ENCODE data around the gene DDR1.
"Not testable (repeated sequence)": the region's sequence is repeated elsewhere in the genome, so short reads cannot be mapped to it uniquely, and the experiment has no call there.

DDR1 gene

DNA sequence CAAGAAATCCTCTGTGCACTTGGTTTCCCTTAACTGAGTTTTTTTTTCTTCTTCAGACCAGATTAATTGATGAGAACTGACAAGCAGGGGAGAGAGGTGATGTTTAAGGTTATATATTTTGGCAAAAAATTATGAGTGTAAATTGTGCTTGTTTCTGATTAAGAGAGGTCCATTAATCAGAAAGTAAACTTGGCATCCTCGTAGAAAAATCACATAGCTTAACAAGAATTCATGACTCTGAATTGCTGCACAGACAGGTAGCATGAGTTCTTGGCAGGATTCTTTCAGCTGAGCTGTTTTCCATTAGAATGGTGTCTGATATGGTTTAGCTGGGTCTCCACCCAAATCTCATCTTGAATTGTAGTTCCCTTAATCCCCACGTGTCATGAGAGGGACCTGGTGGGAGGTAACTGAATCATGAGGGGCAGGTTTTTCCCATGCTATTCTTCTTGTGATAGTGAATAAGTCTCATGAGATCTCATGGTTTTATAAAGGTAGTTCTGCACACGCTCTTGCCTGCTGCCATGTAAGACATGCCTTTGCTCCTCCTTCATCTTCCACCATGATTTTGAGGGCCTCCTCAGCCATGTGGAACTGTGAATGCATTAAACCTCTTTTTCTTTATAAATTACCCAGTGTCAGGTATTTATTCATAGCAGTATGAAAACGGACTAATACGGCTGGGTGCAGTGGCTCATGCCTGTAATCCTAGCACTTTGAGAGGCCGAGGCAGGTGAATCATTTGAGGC, 34.2 kb upstream of the DDR1 start:
- FAIRE-seq, result no peak
- TF ChIP-seq POLR2A (IDR thresholded peaks at IDR 0.05; ENCODE audit: low read depth, low read length) (no peak), SPI1 (IDR thresholded peaks at IDR 0.05; ENCODE audit: low read depth, low read length) (no peak), TAF1 (IDR thresholded peaks at IDR 0.05; ENCODE audit: low read depth, low read length) (no peak)

DNA sequence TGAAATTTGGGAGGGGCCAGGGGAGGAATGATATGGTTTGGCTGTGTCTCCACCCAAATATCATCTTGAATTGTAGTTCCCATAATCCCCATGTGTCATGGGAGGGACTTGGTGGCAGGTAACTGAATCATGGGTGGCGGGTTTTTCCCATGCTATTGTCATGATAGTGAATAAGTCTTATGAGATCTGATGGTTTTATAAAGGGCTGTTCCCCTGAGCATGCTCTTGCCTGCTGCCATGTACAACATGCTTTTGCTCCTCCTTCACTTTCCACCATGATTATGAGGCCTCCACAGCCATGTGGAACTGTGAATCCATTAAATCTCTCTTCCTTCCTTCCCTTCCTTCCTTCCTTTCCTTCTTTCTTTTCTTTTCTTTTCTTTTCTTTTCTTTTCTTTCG, 31.9 kb upstream of the DDR1 start:
- FAIRE-seq; DNase-seq (ENCODE audit: insufficient read length, low spot score): not testable (repeated sequence)

More for the DNA sequence above, 34.2 kb upstream of the DDR1 start:
- DNase-seq (ENCODE audit: insufficient read length, low spot score), result no peak

GRCh38 chr6:30854285-30855040, 29.9 kb upstream of the DDR1 start:
- DNase-seq (ENCODE audit: insufficient read length, low spot score) (no peak), FAIRE-seq (no peak)
- no peak for TF ChIP-seq POU2F2 (IDR thresholded peaks at IDR 0.05; ENCODE audit: low read depth, low read length)
- no peak for TF ChIP-seq SPI1 (IDR thresholded peaks at IDR 0.05; ENCODE audit: low read depth, low read length)
- TF ChIP-seq PAX5 (IDR thresholded peaks at IDR 0.05; ENCODE audit: insufficient read depth, low read length, severe bottlenecking), result no peak
- TF ChIP-seq POLR2AphosphoS5 (IDR thresholded peaks at IDR 0.05; ENCODE audit: low read depth, low read length), result no peak
- no peak for TF ChIP-seq TAF1 (IDR thresholded peaks at IDR 0.05; ENCODE audit: low read depth, low read length)
- TF ChIP-seq POLR2A (IDR thresholded peaks at IDR 0.05; ENCODE audit: low read depth, low read length), result no peak

GRCh38 chr6:30855429-30856075, 28.8 kb upstream of the DDR1 start:
- TF ChIP-seq POU2F2 (IDR thresholded peaks at IDR 0.05; ENCODE audit: low read depth, low read length), result no peak
- no peak for TF ChIP-seq POLR2AphosphoS5 (IDR thresholded peaks at IDR 0.05; ENCODE audit: low read depth, low read length)
- no peak for TF ChIP-seq POLR2A (IDR thresholded peaks at IDR 0.05; ENCODE audit: low read depth, low read length)
- TF ChIP-seq SPI1 (IDR thresholded peaks at IDR 0.05; ENCODE audit: low read depth, low read length), result no peak
- no peak for TF ChIP-seq PAX5 (IDR thresholded peaks at IDR 0.05; ENCODE audit: insufficient read depth, low read length, severe bottlenecking)
- TF ChIP-seq TAF1 (IDR thresholded peaks at IDR 0.05; ENCODE audit: low read depth, low read length), result no peak
- FAIRE-seq (no peak), DNase-seq (ENCODE audit: insufficient read length, low spot score) (no peak)

GRCh38 chr6:30857112-30857511, 27.2 kb upstream of the DDR1 start:
- FAIRE-seq, result no peak
- no peak for TF ChIP-seq POLR2AphosphoS5 (IDR thresholded peaks at IDR 0.05; ENCODE audit: low read depth, low read length)
- no peak for DNase-seq (ENCODE audit: insufficient read length, low spot score)

DNA sequence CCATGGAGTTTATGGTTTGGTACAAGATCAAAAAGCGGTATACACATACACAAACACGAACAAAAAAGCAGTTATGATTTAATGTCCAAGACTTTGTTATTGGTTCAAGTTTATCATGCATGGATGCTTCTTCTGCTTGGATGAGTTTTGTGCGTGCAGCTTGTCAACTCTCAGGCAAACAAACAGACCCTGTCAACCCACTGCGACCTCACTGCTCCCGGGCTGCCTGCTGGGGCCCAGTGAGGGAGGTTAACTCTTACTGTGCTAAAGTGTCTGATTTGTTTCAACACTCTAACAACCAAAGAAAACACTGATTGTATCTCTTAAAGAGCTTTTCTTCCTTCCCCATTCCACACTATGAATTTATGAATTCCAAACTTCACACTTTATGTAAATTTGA, 26.8 kb upstream of the DDR1 start:
- no peak for DNase-seq (ENCODE audit: insufficient read length, low spot score)
- FAIRE-seq, result peak; percentile 89
- TF ChIP-seq POU2F2 (IDR thresholded peaks at IDR 0.05; ENCODE audit: low read depth, low read length) (no peak), TAF1 (IDR thresholded peaks at IDR 0.05; ENCODE audit: low read depth, low read length) (no peak), POLR2AphosphoS5 (IDR thresholded peaks at IDR 0.05; ENCODE audit: low read depth, low read length) (no peak), POLR2A (IDR thresholded peaks at IDR 0.05; ENCODE audit: low read depth, low read length) (no peak), PAX5 (IDR thresholded peaks at IDR 0.05; ENCODE audit: insufficient read depth, low read length, severe bottlenecking) (peak; percentile 93), SPI1 (IDR thresholded peaks at IDR 0.05; ENCODE audit: low read depth, low read length) (no peak)

GRCh38 chr6:30859726-30860125, 24.6 kb upstream of the DDR1 start:
- FAIRE-seq; DNase-seq (ENCODE audit: insufficient read length, low spot score): not testable (repeated sequence)

- FAIRE-seq (no peak), DNase-seq (ENCODE audit: insufficient read length, low spot score) (no peak)
- TF ChIP-seq PAX5 (IDR thresholded peaks at IDR 0.05; ENCODE audit: insufficient read depth, low read length, severe bottlenecking), result no peak
- no peak for TF ChIP-seq POU2F2 (IDR thresholded peaks at IDR 0.05; ENCODE audit: low read depth, low read length)
- no peak for TF ChIP-seq POLR2A (IDR thresholded peaks at IDR 0.05; ENCODE audit: low read depth, low read length)
- no peak for TF ChIP-seq TAF1 (IDR thresholded peaks at IDR 0.05; ENCODE audit: low read depth, low read length)
- no peak for TF ChIP-seq SPI1 (IDR thresholded peaks at IDR 0.05; ENCODE audit: low read depth, low read length)
- no peak for TF ChIP-seq POLR2AphosphoS5 (IDR thresholded peaks at IDR 0.05; ENCODE audit: low read depth, low read length)
Measured at GRCh38 chr6:30861257-30862048, 22.9 kb upstream of the DDR1 start.

DNA sequence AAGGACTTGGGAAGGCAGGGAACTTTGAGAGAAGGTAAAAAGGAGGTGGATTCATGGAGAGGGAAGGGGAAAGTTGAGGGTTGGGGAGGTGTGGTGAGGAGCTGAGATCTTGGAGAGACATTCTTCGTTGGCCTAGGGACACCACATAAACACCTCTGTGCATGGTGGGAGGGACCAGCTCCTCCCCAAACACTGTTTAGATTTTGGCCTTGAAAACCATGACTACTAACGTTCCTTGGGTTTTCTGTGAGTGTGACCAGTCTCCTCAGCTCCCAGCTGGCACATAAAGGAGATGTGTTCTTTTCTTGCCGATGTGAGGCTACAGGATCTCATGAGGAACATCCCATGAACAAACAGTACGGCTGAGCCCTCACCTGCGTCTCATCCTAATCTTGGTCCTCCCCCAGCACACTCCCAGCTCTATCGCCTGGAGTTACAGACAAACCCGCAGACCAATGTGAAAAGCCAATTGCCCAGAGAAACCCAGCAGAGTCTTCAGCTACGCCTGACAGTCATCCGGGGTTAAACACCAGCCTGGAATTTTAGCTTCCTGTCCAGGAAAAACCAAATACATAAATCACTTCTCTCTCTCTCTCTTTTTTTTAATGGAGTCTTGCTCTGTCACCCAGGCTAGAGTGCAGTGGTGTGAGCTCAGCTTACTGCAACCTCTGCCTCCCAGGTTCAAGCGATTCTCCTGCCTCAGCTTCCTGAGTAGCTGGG, 22.0 kb upstream of the DDR1 start:
- DNase-seq (ENCODE audit: insufficient read length, low spot score) (no peak), FAIRE-seq (no peak)
- TF ChIP-seq POU2F2 (IDR thresholded peaks at IDR 0.05; ENCODE audit: low read depth, low read length) (no peak), POLR2A (IDR thresholded peaks at IDR 0.05; ENCODE audit: low read depth, low read length) (no peak), POLR2AphosphoS5 (IDR thresholded peaks at IDR 0.05; ENCODE audit: low read depth, low read length) (no peak), PAX5 (IDR thresholded peaks at IDR 0.05; ENCODE audit: insufficient read depth, low read length, severe bottlenecking) (no peak), SPI1 (IDR thresholded peaks at IDR 0.05; ENCODE audit: low read depth, low read length) (no peak), TAF1 (IDR thresholded peaks at IDR 0.05; ENCODE audit: low read depth, low read length) (no peak)

All from GM12891 (cell line).